ENCODE data around the gene THEM5. TPM values are rescaled to one million over a fixed set of nuclear protein-coding genes. Genes with fewer than 3 reads are reported as not detected.

The THEM5 gene
- total RNA-seq, 2 donors from 2014 or later = not detected

GRCh38 chr1:151814971-151815545, 38.5 kb downstream of the THEM5 start:
- DNase-seq = no peak
- WGBS, 2 experiments (ENCODE audit: insufficient coverage in 1 of 2, insufficient read length in 1 of 2) = 90 to 95% methylated on average over 6 to 8 of the region's 8 CpGs
- no peak overlapping the region for H3K27ac Mint-ChIP-seq
- Histone ChIP-seq H3K4me1 (ENCODE audit: control insufficient read depth, insufficient read depth, low read length) (no peaks in the 10 kb centered on the region), H3K27me3 (ENCODE audit: control insufficient read depth, insufficient read depth, low read length, poor library complexity, severe bottlenecking) (no peaks in the 10 kb centered on the region), H3K9ac (ENCODE audit: extremely low read depth, low read length, poor library complexity, severe bottlenecking) (no peak overlapping the region), H3K36me3 (ENCODE audit: control insufficient read depth, insufficient read depth, low read length) (no peaks in the 10 kb centered on the region), H3K9me3 (ENCODE audit: control insufficient read depth, low read length) (no peaks in the 10 kb centered on the region), H3K27ac (ENCODE audit: low read depth, low read length) (no peak overlapping the region), H3K4me3 (ENCODE audit: low read length) (no peak overlapping the region)
- no peak for TF ChIP-seq CTCF (conservative IDR thresholded peaks at IDR 0.05)
- H3K9me3 Mint-ChIP-seq = no peaks in the 10 kb centered on the region
- no peaks in the 10 kb centered on the region for H3K36me3 Mint-ChIP-seq (ENCODE audit: low read depth)
- no peaks in the 10 kb centered on the region for H3K27me3 Mint-ChIP-seq (ENCODE audit: insufficient read depth)
- H3K4me1 Mint-ChIP-seq = peaks cover 4% of the 10 kb centered on the region
- H3K4me3 Mint-ChIP-seq = no peak overlapping the region

GRCh38 chr1:151814426-151814825, 39.1 kb downstream of the THEM5 start:
- H3K36me3 ChIP-seq (ENCODE audit: control insufficient read depth, insufficient read depth, low read length) = no peaks in the 10 kb centered on the region
- H3K4me3 Mint-ChIP-seq = no peak overlapping the region
- no peaks in the 10 kb centered on the region for H3K27me3 ChIP-seq (ENCODE audit: control insufficient read depth, insufficient read depth, low read length, poor library complexity, severe bottlenecking)
- H3K27me3 Mint-ChIP-seq (ENCODE audit: insufficient read depth) = no peaks in the 10 kb centered on the region
- 92 to 94% methylated on average over 15 of the region's 15 CpGs for WGBS, 2 experiments (ENCODE audit: insufficient coverage in 1 of 2, insufficient read length in 1 of 2)
- peaks cover 9% of the 10 kb centered on the region for H3K4me1 Mint-ChIP-seq
- no peak overlapping the region for H3K27ac ChIP-seq (ENCODE audit: low read depth, low read length)
- no peak for TF ChIP-seq CTCF (conservative IDR thresholded peaks at IDR 0.05)
- H3K9me3 Mint-ChIP-seq = no peaks in the 10 kb centered on the region
- no peak for DNase-seq
- no peaks in the 10 kb centered on the region for H3K9me3 ChIP-seq (ENCODE audit: control insufficient read depth, low read length)
- no peaks in the 10 kb centered on the region for H3K36me3 Mint-ChIP-seq (ENCODE audit: low read depth)
- no peaks in the 10 kb centered on the region for H3K4me1 ChIP-seq (ENCODE audit: control insufficient read depth, insufficient read depth, low read length)
- H3K27ac Mint-ChIP-seq = no peak overlapping the region
- H3K4me3 ChIP-seq (ENCODE audit: low read length) = no peak overlapping the region
- no peak overlapping the region for H3K9ac ChIP-seq (ENCODE audit: extremely low read depth, low read length, poor library complexity, severe bottlenecking)

GRCh38 chr1:151813271-151813977, 40.1 kb downstream of the THEM5 start:
- no peaks in the 10 kb centered on the region for H3K4me1 ChIP-seq (ENCODE audit: control insufficient read depth, insufficient read depth, low read length)
- H3K9ac ChIP-seq (ENCODE audit: extremely low read depth, low read length, poor library complexity, severe bottlenecking) = no peak overlapping the region
- Mint-ChIP-seq H3K9me3 (no peaks in the 10 kb centered on the region), H3K4me3 (no peak overlapping the region), H3K36me3 (ENCODE audit: low read depth) (no peaks in the 10 kb centered on the region), H3K27me3 (ENCODE audit: insufficient read depth) (no peaks in the 10 kb centered on the region), H3K27ac (no peak overlapping the region), H3K4me1 (peaks cover 15% of the 10 kb centered on the region)
- no peaks in the 10 kb centered on the region for H3K27me3 ChIP-seq (ENCODE audit: control insufficient read depth, insufficient read depth, low read length, poor library complexity, severe bottlenecking)
- no peaks in the 10 kb centered on the region for H3K36me3 ChIP-seq (ENCODE audit: control insufficient read depth, insufficient read depth, low read length)
- 92 to 96% methylated on average over 3 to 12 of the region's 12 CpGs for WGBS, 2 experiments (ENCODE audit: insufficient coverage in 1 of 2, insufficient read length in 1 of 2)
- no peak overlapping the region for H3K27ac ChIP-seq (ENCODE audit: low read depth, low read length)
- TF ChIP-seq CTCF (conservative IDR thresholded peaks at IDR 0.05) = no peak
- H3K9me3 ChIP-seq (ENCODE audit: control insufficient read depth, low read length) = no peaks in the 10 kb centered on the region
- no peak for DNase-seq
- H3K4me3 ChIP-seq (ENCODE audit: low read length) = no peak overlapping the region

Data from endodermal cell (in vitro differentiated cells).